Fibroblast of lung (primary cell): ENCODE results near the gene THSD7A. TPM values are rescaled to one million over a fixed set of nuclear protein-coding genes. Genes with fewer than 3 reads are reported as not detected.

Source experiments
- DNase-seq, 2 donors: peaks; one replicate each; pipeline versions ENCODE4 v3.0.0 to v3.0.0-alpha.2; 2010; ENCODE audit warnings: low read depth in 2 of 2
- H2AFZ ChIP-seq: 2 replicates; pipeline ENCODE4 v1.5.1; 2012; ENCODE audit warnings: low read length, control low read depth, inconsistent platforms
- H3K27ac ChIP-seq: 2 replicates; pipeline ENCODE4 v1.5.1; 2011; ENCODE audit warnings: low read length, control low read depth; ENCODE audit not compliant: insufficient read depth
- H3K27me3 ChIP-seq: 2 replicates; pipeline ENCODE4 v1.5.1; 2011; ENCODE audit warnings: mild to moderate bottlenecking, low read length; ENCODE audit not compliant: control insufficient read depth, insufficient read depth
- H3K36me3 ChIP-seq: 2 replicates; pipeline ENCODE4 v1.5.1; 2011; ENCODE audit warnings: low read length; ENCODE audit not compliant: control insufficient read depth, insufficient read depth
- H3K4me1 ChIP-seq: 2 replicates; pipeline ENCODE4 v1.5.1; 2011; ENCODE audit warnings: low read length; ENCODE audit not compliant: control insufficient read depth, insufficient read depth; ENCODE audit errors: extremely low read depth
- H3K4me2 ChIP-seq: 2 replicates; pipeline ENCODE4 v1.5.1; 2011; ENCODE audit warnings: low read length, control low read depth; ENCODE audit not compliant: insufficient read depth; ENCODE audit errors: extremely low read depth
- H3K4me3 ChIP-seq, 4 experiments: fragments of 200-600 bp in 1 of 4; sonication (generic) in 1 of 4; replicated peaks in 1 of 4; 2 replicates each; pipeline ENCODE4 v1.5.1; 2011 to 2016; ENCODE audit warnings: low read length in 4 of 4, low read depth in 3 of 4, mild to moderate bottlenecking in 3 of 4, control low read depth in 2 of 4, inconsistent platforms in 1 of 4, mixed read lengths in 1 of 4; ENCODE audit not compliant: insufficient read depth in 1 of 4; ENCODE audit errors: control extremely low read depth in 1 of 4
- H3K79me2 ChIP-seq: 2 replicates; pipeline ENCODE4 v1.5.1; 2012; ENCODE audit warnings: mild to moderate bottlenecking, low read length, inconsistent platforms; ENCODE audit not compliant: control insufficient read depth, insufficient read depth
- H3K9ac ChIP-seq: 2 replicates; pipeline ENCODE4 v1.5.1; 2011; ENCODE audit warnings: mild to moderate bottlenecking, low read length, control low read depth; ENCODE audit not compliant: insufficient read depth
- H3K9me3 ChIP-seq: 2 replicates; pipeline ENCODE4 v1.5.1; 2012; ENCODE audit warnings: low read depth, low read length; ENCODE audit not compliant: control insufficient read depth, insufficient read depth
- H4K20me1 ChIP-seq: 2 replicates; pipeline ENCODE4 v1.5.1; 2011; ENCODE audit warnings: low read length; ENCODE audit not compliant: control insufficient read depth, insufficient read depth; ENCODE audit errors: extremely low read depth
- CTCF ChIP-seq, 2 donors: IDR thresholded peaks in 1 of 2; conservative IDR thresholded peaks in 1 of 2; 1 replicate in 1 of 2; 2 replicates in 1 of 2; pipeline ENCODE4 v1.5.1; 2011 to 2012; ENCODE audit warnings: low read length in 2 of 2, control low read depth in 1 of 2, inconsistent platforms in 1 of 2, low read depth in 1 of 2, mild to moderate bottlenecking in 1 of 2
- EZH2 ChIP-seq: IDR thresholded peaks from 2 replicates; pipeline ENCODE4 v1.5.1; 2012; ENCODE audit warnings: low read length, control low read depth, mild to moderate bottlenecking; ENCODE audit errors: missing control alignments
- polyA plus RNA-seq, 2 donors: library from polyadenylated mRNA; depleted of rRNA in 1 of 2; stranded (reverse) in 1 of 2; unstranded in 1 of 2; fragments of >200 nt; gene quantifications; 2 replicates each; pipeline ENCODE4 v1.2.1, GENCODE V29; 2011 to 2012; ENCODE audit warnings: missing spikeins in 1 of 2
- total RNA-seq: library from RNA; depleted of rRNA; stranded (reverse); fragments of >200 nt; gene quantifications from 2 replicates; pipeline ENCODE4 v1.2.1, GENCODE V29; 2014

THSD7A gene
- total and polyA plus RNA-seq, 2 donors (not counting 1 experiment from before 2014, with no cell fraction given), result 0.02 to 0.83 TPM

GRCh38 chr7:11749629-11750028, 82.4 kb downstream of the THSD7A start:
- Histone ChIP-seq H3K27me3 (no peaks in the 10 kb centered on the region), H3K79me2 (no peaks in the 10 kb centered on the region), H3K4me2 (no peak overlapping the region), H3K9ac (no peak overlapping the region), H3K4me3 (no peak overlapping the region), H3K9me3 (no peaks in the 10 kb centered on the region), H3K36me3 (no peaks in the 10 kb centered on the region), H3K4me1 (no peaks in the 10 kb centered on the region), H3K27ac (no peak overlapping the region), H4K20me1 (no peaks in the 10 kb centered on the region), H2AFZ (no peak overlapping the region)
- peak in 1 of 2 donors; percentile 36 for DNase-seq
- no peak for TF ChIP-seq CTCF (conservative IDR thresholded peaks at IDR 0.05 in 1 of 2, IDR thresholded peaks at IDR 0.05 in 1 of 2; ENCODE audit: low read depth in 1 of 2, low read length in 2 of 2)
- no peak for TF ChIP-seq EZH2

GRCh38 chr7:11748884-11749283, 83.1 kb downstream of the THSD7A start:
- Histone ChIP-seq H3K4me1 (no peaks in the 10 kb centered on the region), H3K27ac (no peak overlapping the region), H2AFZ (no peak overlapping the region), H3K79me2 (no peaks in the 10 kb centered on the region), H3K9ac (no peak overlapping the region), H3K27me3 (no peaks in the 10 kb centered on the region), H3K4me2 (no peak overlapping the region), H3K36me3 (no peaks in the 10 kb centered on the region), H3K4me3 (no peak overlapping the region), H4K20me1 (no peaks in the 10 kb centered on the region), H3K9me3 (no peaks in the 10 kb centered on the region)
- TF ChIP-seq CTCF (conservative IDR thresholded peaks at IDR 0.05 in 1 of 2, IDR thresholded peaks at IDR 0.05 in 1 of 2; ENCODE audit: low read depth in 1 of 2, low read length in 2 of 2), result no peak
- DNase-seq, result no peak

- Histone ChIP-seq H3K27me3 (no peaks in the 10 kb centered on the region), H2AFZ (no peak overlapping the region), H3K36me3 (no peaks in the 10 kb centered on the region), H3K27ac (no peak overlapping the region), H3K4me3 (no peak overlapping the region), H3K4me2 (no peak overlapping the region), H3K4me1 (no peaks in the 10 kb centered on the region), H4K20me1 (no peaks in the 10 kb centered on the region), H3K9ac (no peak overlapping the region), H3K9me3 (no peaks in the 10 kb centered on the region), H3K79me2 (no peaks in the 10 kb centered on the region)
- no peak for DNase-seq
- TF ChIP-seq CTCF (conservative IDR thresholded peaks at IDR 0.05 in 1 of 2, IDR thresholded peaks at IDR 0.05 in 1 of 2; ENCODE audit: low read depth in 1 of 2, low read length in 2 of 2), result no peak
- TF ChIP-seq EZH2, result no peak
These were observed 84.1 kb downstream of the THSD7A start for GRCh38 chr7:11747715-11748485.
